Neutrophil (primary cell): ENCODE results near the gene RPL38.

Source experiments
- H3K27ac ChIP-seq: fragments of 200-600 bp; sonication (generic); 2 replicates; pipeline ENCODE4 v1.5.1; 2016; ENCODE audit warnings: mild to moderate bottlenecking, moderate library complexity
- H3K27me3 ChIP-seq: fragments of 200-600 bp; sonication (generic); 2 replicates; pipeline ENCODE4 v1.6.0; 2016; ENCODE audit warnings: mild to moderate bottlenecking
- H3K36me3 ChIP-seq: fragments of 200-600 bp; sonication (generic); 2 replicates; pipeline ENCODE4 v1.5.1; 2017
- H3K4me1 ChIP-seq, 2 experiments: fragments of 200-600 bp in 1 of 2; sonication (generic) in 1 of 2; 1 replicate in 1 of 2; 2 replicates in 1 of 2; pipeline versions ENCODE4 v1.5.1 to v1.6.1; 2013 to 2016; ENCODE audit warnings: low read depth in 1 of 2, low read length in 1 of 2, mild to moderate bottlenecking in 1 of 2, moderate library complexity in 1 of 2; ENCODE audit not compliant: control insufficient read depth in 1 of 2, insufficient read depth in 1 of 2
- H3K4me3 ChIP-seq, 2 experiments: fragments of 200-600 bp in 1 of 2; sonication (generic) in 1 of 2; 1 replicate in 1 of 2; 2 replicates in 1 of 2; pipeline ENCODE4 v1.5.1; 2013 to 2016; ENCODE audit warnings: low read depth in 1 of 2, low read length in 1 of 2, mild to moderate bottlenecking in 1 of 2, moderate library complexity in 1 of 2
- H3K9me3 ChIP-seq: fragments of 200-600 bp; sonication (generic); 2 replicates; pipeline ENCODE4 v1.5.1; 2016
- CTCF ChIP-seq: fragments of 200-600 bp; sonication (generic); IDR thresholded peaks from 2 replicates; pipeline ENCODE4 v1.5.1; 2016; ENCODE audit warnings: antibody characterized with exemption

Gene RPL38

GRCh38 chr17:74203439-74204240 is at the start of gene RPL38:
RPL38 (plus strand) TSS chr17:74203678; CDS start chr17:74203956, 278 bp downstream.
- H3K4me3 ChIP-seq, result peak within 1 kb of the TSS; percentile 77 to 96
- peak; percentile 98 for TF ChIP-seq CTCF
- peak within 1 kb of the TSS; percentile 72 for H3K27ac ChIP-seq
- H3K9me3 ChIP-seq, result no peaks in the 10 kb centered on the region
- H3K36me3 ChIP-seq, result peaks cover 35% of the 10 kb centered on the region
- peaks cover 44% of the 10 kb centered on the region for H3K27me3 ChIP-seq
- H3K4me1 ChIP-seq, result peaks cover 21 to 24% of the 10 kb centered on the region in 2 experiments

- Histone ChIP-seq H3K27ac (no peak overlapping the region), H3K4me1 (no peaks in the 10 kb centered on the region), H3K36me3 (no peaks in the 10 kb centered on the region), H3K27me3 (peaks cover 36% of the 10 kb centered on the region), H3K9me3 (no peaks in the 10 kb centered on the region), H3K4me3 (no peak overlapping the region)
- TF ChIP-seq CTCF, result no peak
Measured at GRCh38 chr17:74153821-74154430, 49.6 kb upstream of the RPL38 start.

DNA sequence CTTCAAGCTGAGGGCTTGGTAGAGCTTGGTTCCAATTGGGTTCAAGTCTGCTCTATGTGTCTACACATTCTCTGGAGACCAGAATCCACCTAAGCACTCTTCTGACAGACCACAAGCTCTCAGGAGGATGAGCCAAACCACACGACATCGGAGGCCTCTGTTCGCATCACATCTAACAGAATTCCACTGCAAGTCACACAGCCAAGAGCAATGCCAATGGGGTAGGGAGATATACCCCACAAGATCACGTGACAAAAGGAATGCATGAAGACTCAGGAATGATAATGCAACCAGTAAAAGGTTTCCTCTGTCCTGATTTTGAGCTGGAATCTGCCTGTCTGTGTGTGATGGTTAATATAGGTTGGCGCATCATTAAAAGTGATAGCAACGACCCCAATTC is 46.6 kb upstream of the RPL38 start:
- no peaks in the 10 kb centered on the region for H3K9me3 ChIP-seq
- peaks cover 36% of the 10 kb centered on the region for H3K27me3 ChIP-seq
- no peaks in the 10 kb centered on the region for H3K4me1 ChIP-seq
- no peaks in the 10 kb centered on the region for H3K36me3 ChIP-seq
- no peak for TF ChIP-seq CTCF
- H3K27ac ChIP-seq, result no peak overlapping the region
- no peak overlapping the region for H3K4me3 ChIP-seq

DNA sequence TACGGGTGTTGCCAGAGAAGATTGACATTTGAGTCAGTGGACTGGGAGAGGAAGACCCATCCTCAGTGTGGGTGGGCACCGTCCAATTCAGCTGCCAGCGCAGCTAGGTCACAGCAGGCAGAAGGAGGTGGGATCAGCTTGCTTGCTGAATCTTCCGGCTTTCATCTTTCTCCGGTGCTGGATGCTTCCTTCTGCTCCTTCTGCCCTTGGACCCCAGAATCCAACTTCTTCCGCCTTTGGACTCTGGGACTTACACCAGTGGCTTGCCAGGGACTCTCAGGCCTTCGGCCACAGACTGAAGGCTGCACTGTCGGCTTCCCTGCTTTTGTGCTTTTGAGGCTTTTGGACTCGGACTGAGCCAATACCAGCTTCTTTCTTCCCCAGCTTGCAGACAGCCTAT is 46.1 kb upstream of the RPL38 start:
- H3K27me3 ChIP-seq, result peaks cover 31% of the 10 kb centered on the region
- H3K27ac ChIP-seq, result no peak overlapping the region
- H3K36me3 ChIP-seq, result no peaks in the 10 kb centered on the region
- no peak overlapping the region for H3K4me3 ChIP-seq
- H3K4me1 ChIP-seq, result no peaks in the 10 kb centered on the region
- H3K9me3 ChIP-seq, result no peaks in the 10 kb centered on the region
- TF ChIP-seq CTCF, result no peak

DNA sequence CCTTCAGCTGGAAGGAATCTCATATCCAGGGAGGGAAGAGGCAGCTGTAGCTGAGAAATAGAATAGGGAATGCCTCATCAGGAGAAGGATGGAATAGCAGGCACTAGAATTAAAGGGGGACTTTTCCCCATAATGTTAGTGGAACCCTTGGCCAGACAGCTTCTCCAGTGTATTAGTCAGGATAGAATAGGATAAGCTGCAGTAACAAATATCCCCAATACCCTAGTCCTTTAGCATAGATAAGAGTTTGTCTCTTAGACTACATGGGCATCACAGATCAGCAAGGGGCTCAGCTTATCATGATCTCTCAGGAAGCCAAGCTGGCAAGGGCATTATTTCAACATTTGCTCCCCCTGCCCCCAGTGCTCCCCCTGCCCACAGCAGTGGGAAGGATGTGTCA is 44.7 kb upstream of the RPL38 start:
- Histone ChIP-seq H3K9me3 (no peaks in the 10 kb centered on the region), H3K27ac (no peak overlapping the region), H3K36me3 (no peaks in the 10 kb centered on the region), H3K27me3 (peaks cover 28% of the 10 kb centered on the region), H3K4me3 (no peak overlapping the region), H3K4me1 (peaks cover 3 to 6% of the 10 kb centered on the region in 2 experiments)
- no peak for TF ChIP-seq CTCF
